GM23338 (cell line): ENCODE results near the gene PALLD. TPM values are rescaled to one million over a fixed set of nuclear protein-coding genes. Genes with fewer than 3 reads are reported as not detected.
A peak's percentile ranks its signal among the peaks of the same experiment; 100 is the strongest.

ENCODE experiments used
- ATAC-seq: fragments of 200-7000 bp; cut with Tn5 transposase; 3 replicates; pipeline ENCODE4 v1.9.1; 2020
- DNase-seq: peaks from one replicate; pipeline ENCODE4 v3.0.0-alpha.2; 2015; ENCODE audit warnings: low spot score
- H2AFZ ChIP-seq: fragments of 200-600 bp; sonication (generic); 2 replicates; pipeline ENCODE4 v1.8.0; 2016; ENCODE audit warnings: antibody characterized with exemption, mild to moderate bottlenecking, moderate library complexity
- H3F3A ChIP-seq: fragments of 200-600 bp; sonication (generic); replicated peaks from 2 replicates; pipeline ENCODE4 v1.8.0; 2017; ENCODE audit warnings: antibody characterized with exemption, mixed run types, low read depth
- H3K27ac ChIP-seq: fragments of 200-600 bp; sonication (generic); 2 replicates; pipeline ENCODE4 v1.6.1; 2016; ENCODE audit warnings: low read depth
- H3K27me3 ChIP-seq: fragments of 200-600 bp; sonication (generic); 2 replicates; pipeline ENCODE4 v1.8.0; 2016; ENCODE audit warnings: mild to moderate bottlenecking, mixed run types, moderate library complexity; ENCODE audit not compliant: insufficient read depth
- H3K36me3 ChIP-seq: fragments of 200-600 bp; sonication (generic); 2 replicates; pipeline ENCODE4 v1.8.0; 2016; ENCODE audit warnings: mild to moderate bottlenecking; ENCODE audit not compliant: insufficient read depth
- H3K4me1 ChIP-seq: fragments of 200-600 bp; sonication (generic); 2 replicates; pipeline ENCODE4 v1.8.0; 2016; ENCODE audit warnings: mild to moderate bottlenecking, moderate library complexity; ENCODE audit not compliant: insufficient read depth
- H3K4me2 ChIP-seq: fragments of 200-600 bp; sonication (generic); 2 replicates; pipeline ENCODE4 v1.7.1; 2017; ENCODE audit warnings: mixed run types
- H3K4me3 ChIP-seq: fragments of 200-600 bp; sonication (generic); 2 replicates; pipeline ENCODE4 v1.6.1; 2016; ENCODE audit warnings: mixed run types
- H3K79me2 ChIP-seq: fragments of 200-600 bp; sonication (generic); replicated peaks from 2 replicates; pipeline ENCODE4 v1.8.0; 2017; ENCODE audit warnings: mild to moderate bottlenecking; ENCODE audit not compliant: insufficient read depth
- H3K9me2 ChIP-seq: fragments of 200-600 bp; sonication (generic); 2 replicates; pipeline ENCODE4 v1.8.0; 2017; ENCODE audit not compliant: insufficient read depth
- H4K20me1 ChIP-seq: fragments of 200-600 bp; sonication (generic); replicated peaks from 2 replicates; pipeline ENCODE4 v1.8.0; 2017; ENCODE audit warnings: mild to moderate bottlenecking; ENCODE audit not compliant: insufficient read depth
- H3K27ac Mint-ChIP-seq: 2 replicates; pipeline ENCODE4 v1.8.0; 2020; ENCODE audit warnings: inconsistent platforms, mild to moderate bottlenecking, moderate library complexity, mixed read lengths
- H3K27me3 Mint-ChIP-seq: 3 replicates; pipeline ENCODE4 v1.8.0; 2022; ENCODE audit warnings: low read depth, mild to moderate bottlenecking, moderate library complexity, mixed read lengths, inconsistent platforms; ENCODE audit not compliant: insufficient read depth, poor library complexity
- H3K36me3 Mint-ChIP-seq: 3 replicates; pipeline ENCODE4 v1.8.0; 2021; ENCODE audit warnings: low read depth, mild to moderate bottlenecking, inconsistent platforms, moderate library complexity, mixed read lengths
- H3K4me1 Mint-ChIP-seq: 3 replicates; pipeline ENCODE4 v1.8.0; 2020; ENCODE audit warnings: mild to moderate bottlenecking, inconsistent platforms, mixed read lengths
- H3K4me3 Mint-ChIP-seq: 3 replicates; pipeline ENCODE4 v1.8.0; 2021; ENCODE audit warnings: moderate library complexity, mild to moderate bottlenecking, inconsistent platforms, mixed read lengths
- H3K9me3 Mint-ChIP-seq: 3 replicates; pipeline ENCODE4 v1.8.0; 2020; ENCODE audit warnings: moderate library complexity, mild to moderate bottlenecking, inconsistent platforms, mixed read lengths
- CREB1 ChIP-seq: fragments of 250-450 bp; sonication (Bioruptor Pico); IDR thresholded peaks from 2 replicates; pipeline ENCODE4 v1.5.0; 2020; ENCODE audit warnings: low read depth, mild to moderate bottlenecking, moderate library complexity
- CTCF ChIP-seq, 2 experiments: fragments of 200-600 bp in 1 of 2; sonication (generic) in 1 of 2; conservative IDR thresholded peaks; 2 replicates each; pipeline versions ENCODE4 v1.5.1 to v1.6.1; 2016 to 2017; ENCODE audit warnings: antibody characterized with exemption in 2 of 2, low read depth in 2 of 2, mild to moderate bottlenecking in 2 of 2, moderate library complexity in 1 of 2
- ETS1 ChIP-seq: IDR thresholded peaks from 2 replicates; pipeline ENCODE4 v1.6.1; 2016; ENCODE audit warnings: antibody characterized with exemption
- EZH2 ChIP-seq: fragments of 200-600 bp; sonication (generic); IDR thresholded peaks from one replicate; pipeline ENCODE4 v1.8.0; 2017; ENCODE audit warnings: antibody characterized with exemption, mild to moderate bottlenecking, low read depth; ENCODE audit not compliant: unreplicated experiment
- EZH2phosphoT487 ChIP-seq: fragments of 200-600 bp; sonication (generic); IDR thresholded peaks from one replicate; pipeline ENCODE4 v1.8.1; 2018; ENCODE audit warnings: antibody characterized with exemption; ENCODE audit not compliant: unreplicated experiment
- JUNB ChIP-seq: IDR thresholded peaks from one replicate; pipeline ENCODE4 v1.6.1; 2016; ENCODE audit warnings: antibody characterized with exemption; ENCODE audit not compliant: unreplicated experiment
- NANOG ChIP-seq: IDR thresholded peaks from 2 replicates; pipeline ENCODE4 v1.6.1; 2016; ENCODE audit warnings: antibody characterized with exemption, borderline replicate concordance
- POLR2AphosphoS5 ChIP-seq: IDR thresholded peaks from 2 replicates; pipeline ENCODE4 v1.6.1; 2016; ENCODE audit warnings: antibody characterized with exemption, low read depth
- REST ChIP-seq: IDR thresholded peaks from one replicate; pipeline ENCODE4 v1.6.1; 2018; ENCODE audit warnings: antibody characterized with exemption; ENCODE audit not compliant: unreplicated experiment
- STAT1 ChIP-seq: IDR thresholded peaks from one replicate; pipeline ENCODE4 v1.6.1; 2016; ENCODE audit warnings: antibody characterized with exemption; ENCODE audit not compliant: unreplicated experiment
- ZNF114 ChIP-seq: fragments of 250-450 bp; sonication (Bioruptor Pico); IDR thresholded peaks from 2 replicates; pipeline ENCODE4 v1.5.0; 2020; ENCODE audit warnings: mild to moderate bottlenecking, moderate library complexity
- ZNF331 ChIP-seq: fragments of 250-450 bp; sonication (Bioruptor Pico); IDR thresholded peaks from 2 replicates; pipeline ENCODE4 v1.5.0; 2020; ENCODE audit warnings: low read depth, mild to moderate bottlenecking, moderate library complexity
- ZNF462 ChIP-seq: fragments of 250-450 bp; sonication (Bioruptor Pico); IDR thresholded peaks from 2 replicates; pipeline ENCODE4 v1.5.0; 2020; ENCODE audit warnings: mild to moderate bottlenecking, moderate library complexity
- polyA plus RNA-seq: library from polyadenylated mRNA; unstranded; fragments of >200 nt; fragmentation: Nextera tagmentation; extraction: Ambion mirVana; gene quantifications from 2 replicates; pipeline ENCODE4 v1.2.1, GENCODE V29; 2016
- total RNA-seq: library from RNA; depleted of rRNA; stranded (reverse); fragments of >200 nt; shearing (Covaris generic); gene quantifications from 2 replicates; pipeline ENCODE4 v1.2.3, GENCODE V29; 2014

PALLD gene
- total and polyA plus RNA-seq, 2 experiments from 2014 or later = 13.1 to 30.2 TPM

GRCh38 chr4:168528131-168528949 is 31.5 kb downstream of the PALLD start:
- no peak overlapping the region for H3K4me2 ChIP-seq
- Mint-ChIP-seq H3K27me3 (no peaks in the 10 kb centered on the region), H3K4me1 (no peaks in the 10 kb centered on the region), H3K4me3 (no peak overlapping the region), H3K27ac (no peak overlapping the region), H3K36me3 (no peaks in the 10 kb centered on the region), H3K9me3 (no peaks in the 10 kb centered on the region)
- no peaks in the 10 kb centered on the region for H3K27me3 ChIP-seq
- peak overlapping the region; percentile 23; the same call in 1 of the 2 replicates for H2AFZ ChIP-seq
- TF ChIP-seq ZNF331 (CRISPR knock-in tag) (no peak), POLR2AphosphoS5 (no peak), CREB1 (CRISPR knock-in tag) (no peak), ZNF114 (CRISPR knock-in tag) (no peak), STAT1 (no peak), JUNB (no peak), EZH2phosphoT487 (no peak), ETS1 (no peak), EZH2 (no peak), CTCF (conservative IDR thresholded peaks at IDR 0.05; ENCODE audit: low read depth in 2 of 2) (no peak), REST (no peak), NANOG (no peak), ZNF462 (CRISPR knock-in tag) (no peak)
- no peak for DNase-seq
- no peak overlapping the region for H3K4me3 ChIP-seq
- no peaks in the 10 kb centered on the region for H3K4me1 ChIP-seq
- no peaks in the 10 kb centered on the region for H3K79me2 ChIP-seq
- no peaks in the 10 kb centered on the region for H4K20me1 ChIP-seq
- no peaks in the 10 kb centered on the region for H3K9me2 ChIP-seq
- no peaks in the 10 kb centered on the region for H3F3A ChIP-seq
- ATAC-seq = no peak
- no peaks in the 10 kb centered on the region for H3K36me3 ChIP-seq
- no peak overlapping the region for H3K27ac ChIP-seq
